ENCODE results near the gene MAGI2. TPM values are rescaled to one million over a fixed set of nuclear protein-coding genes. Genes with fewer than 3 reads are reported as not detected.
"Not testable (repeated sequence)": the region's sequence is repeated elsewhere in the genome, so short reads cannot be mapped to it uniquely, and the experiment has no call there.

Gene MAGI2
- total RNA-seq, 1 donor from 2014 or later = 4.0 TPM

- Histone ChIP-seq H3K36me3 (no peaks in the 10 kb centered on the region), H3K27ac (no peak overlapping the region), H3K4me1 (no peaks in the 10 kb centered on the region), H3K27me3 (no peaks in the 10 kb centered on the region), H3K4me3 (no peak overlapping the region), H3K9me3 (no peaks in the 10 kb centered on the region)
- TF ChIP-seq CTCF (IDR thresholded peaks at IDR 0.05) = no peak
- intact Hi-C loops (cut with DNase I) = no loop called here
- DNase-seq (ENCODE audit: low spot score in 2 of 2) = no peak
These were observed 1154.4 kb downstream of the MAGI2 start for GRCh38 chr7:78299088-78299487.

- no peaks in the 10 kb centered on the region for H3K9me3 ChIP-seq
- intact Hi-C loops (cut with DNase I) = no loop called here
- no peak for TF ChIP-seq CTCF (IDR thresholded peaks at IDR 0.05)
- H3K4me1 ChIP-seq = no peaks in the 10 kb centered on the region
- no peak for DNase-seq (ENCODE audit: low spot score in 2 of 2)
- H3K36me3 ChIP-seq = no peaks in the 10 kb centered on the region
- no peak overlapping the region for H3K27ac ChIP-seq
- no peak overlapping the region for H3K4me3 ChIP-seq
- H3K27me3 ChIP-seq = no peaks in the 10 kb centered on the region
These were observed 1156.7 kb downstream of the MAGI2 start for GRCh38 chr7:78296644-78297371.

DNA sequence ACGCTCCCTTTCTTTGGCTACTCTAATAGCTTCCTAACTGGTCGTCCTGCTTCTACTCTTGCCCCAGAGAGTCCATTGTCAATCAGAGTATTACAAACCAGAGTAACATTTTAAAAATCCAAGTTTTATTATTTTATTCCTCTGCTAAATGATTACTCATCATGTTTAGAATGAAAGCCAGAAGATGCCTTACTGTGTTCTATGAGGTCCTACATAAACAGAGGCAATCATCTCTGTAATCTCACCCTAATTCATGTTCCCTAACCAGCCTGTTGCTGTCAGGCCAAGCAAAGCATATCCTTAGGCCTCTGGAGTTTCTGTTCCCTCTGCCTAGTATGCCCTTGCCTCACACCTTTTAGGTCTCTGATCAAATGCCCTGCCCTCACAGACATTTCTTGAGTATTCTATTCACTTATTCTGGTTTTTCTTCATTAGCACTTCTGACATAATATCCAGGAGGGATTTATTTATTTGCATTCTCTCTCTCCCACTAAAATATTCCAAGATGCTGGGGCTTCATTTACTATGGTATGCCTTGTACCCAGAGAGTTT, 1157.3 kb downstream of the MAGI2 start:
- H3K9me3 ChIP-seq = no peaks in the 10 kb centered on the region
- H3K27ac ChIP-seq = no peak overlapping the region
- no peaks in the 10 kb centered on the region for H3K36me3 ChIP-seq
- DNase-seq (ENCODE audit: low spot score in 2 of 2) = no peak
- H3K27me3 ChIP-seq = no peaks in the 10 kb centered on the region
- no peak overlapping the region for H3K4me3 ChIP-seq
- no peaks in the 10 kb centered on the region for H3K4me1 ChIP-seq
- no peak for TF ChIP-seq CTCF (IDR thresholded peaks at IDR 0.05)
- intact Hi-C loops (cut with DNase I) = no loop called here

- H3K9me3 ChIP-seq; H3K4me3 ChIP-seq; H3K27me3 ChIP-seq; intact Hi-C loops (cut with DNase I); H3K27ac ChIP-seq; H3K36me3 ChIP-seq; DNase-seq (ENCODE audit: low spot score in 2 of 2); H3K4me1 ChIP-seq: not testable (repeated sequence)
These were observed 1164.0 kb downstream of the MAGI2 start for GRCh38 chr7:78289471-78289870.

GRCh38 chr7:78284945-78285344, 1168.5 kb downstream of the MAGI2 start:
- no peaks in the 10 kb centered on the region for H3K9me3 ChIP-seq
- H3K36me3 ChIP-seq = no peaks in the 10 kb centered on the region
- H3K4me1 ChIP-seq = peaks cover 0 to 8% of the 10 kb centered on the region in 2 donors
- H3K27ac ChIP-seq = no peak overlapping the region
- no peak for TF ChIP-seq CTCF (IDR thresholded peaks at IDR 0.05)
- intact Hi-C loops (cut with DNase I) = no loop called here
- H3K27me3 ChIP-seq = no peaks in the 10 kb centered on the region
- DNase-seq (ENCODE audit: low spot score in 2 of 2) = no peak
- no peak overlapping the region for H3K4me3 ChIP-seq

- intact Hi-C loops (cut with DNase I) = no loop called here
- no peak for TF ChIP-seq CTCF (IDR thresholded peaks at IDR 0.05)
- Histone ChIP-seq H3K4me3 (no peak overlapping the region), H3K9me3 (no peaks in the 10 kb centered on the region), H3K27me3 (no peaks in the 10 kb centered on the region), H3K4me1 (peaks cover 0 to 8% of the 10 kb centered on the region in 2 donors), H3K36me3 (no peaks in the 10 kb centered on the region), H3K27ac (no peak overlapping the region)
- no peak for DNase-seq (ENCODE audit: low spot score in 2 of 2)
These were observed 1173.2 kb downstream of the MAGI2 start for GRCh38 chr7:78280276-78280675.

Measured in ascending aorta (tissue), 2 donors.